H1 (cell line): ENCODE measurements around the gene TOMT. TPM values are rescaled to one million over a fixed set of nuclear protein-coding genes. Genes with fewer than 3 reads are reported as not detected.

ENCODE experiments used
- MAFK ChIP-seq: IDR thresholded peaks from 2 replicates; pipeline ENCODE4 v1.6.1; 2012; ENCODE audit warnings: low read depth, mild to moderate bottlenecking, improper control_type of control experiment, low read length
- POLR2AphosphoS5 ChIP-seq: IDR thresholded peaks from 2 replicates; pipeline ENCODE4 v1.6.1; 2011; ENCODE audit warnings: low read depth, low read length
- SRF ChIP-seq: IDR thresholded peaks from 2 replicates; pipeline ENCODE4 v1.6.1; 2011; ENCODE audit warnings: mild to moderate bottlenecking, low read depth, low read length, moderate library complexity
- TCF12 ChIP-seq: IDR thresholded peaks from 2 replicates; pipeline ENCODE4 v1.6.1; 2011; ENCODE audit warnings: low read depth, mild to moderate bottlenecking, low read length
- polyA plus RNA-seq, 7 experiments: library from polyadenylated mRNA; depleted of rRNA in 3 of 7; stranded (reverse) in 5 of 7; unstranded in 2 of 7; fragments of >200 nt in 5 of 7; fragments of 200-250 nt in 2 of 7; gene quantifications; 1 replicate in 5 of 7; 2 replicates in 1 of 7; 4 replicates in 1 of 7; pipeline versions ENCODE4 v1.2.1 to v1.2.3, GENCODE V29; 2011 to 2013; ENCODE audit warnings: missing spikeins in 2 of 7, mixed read lengths in 2 of 7
- total RNA-seq: library from RNA; stranded (reverse); fragmentation: NEBNext Ultra II Directional; extraction: Animal tissue kit (Norgen Biotek cat#: 25700); gene quantifications from 2 replicates; pipeline ENCODE4 v1.2.1, GENCODE V29; 2021
- TF ChIP-seq, protein P1 (sequence below), 3 experiments: IDR thresholded peaks; 1 replicate in 2 of 3; 2 replicates in 1 of 3; pipeline versions ENCODE4 v1.5.1 to v1.6.1; 2011; ENCODE audit warnings: low read length in 3 of 3, mild to moderate bottlenecking in 3 of 3, inconsistent platforms in 2 of 3, low read depth in 1 of 3, moderate library complexity in 1 of 3; ENCODE audit not compliant: insufficient read depth in 1 of 3; ENCODE audit errors: control extremely low read depth in 1 of 3
- TF ChIP-seq, protein P2 (sequence below): IDR thresholded peaks from 2 replicates; pipeline ENCODE4 v1.6.1; 2011; ENCODE audit warnings: low read depth, mild to moderate bottlenecking, low read length; ENCODE audit not compliant: insufficient read depth

The TOMT gene
- total and polyA plus RNA-seq, 2 of the 8 experiments (the other 6 are each of a cell fraction or from before 2014, with no cell fraction given), result 0.11 TPM; not detected in 1

DNA sequence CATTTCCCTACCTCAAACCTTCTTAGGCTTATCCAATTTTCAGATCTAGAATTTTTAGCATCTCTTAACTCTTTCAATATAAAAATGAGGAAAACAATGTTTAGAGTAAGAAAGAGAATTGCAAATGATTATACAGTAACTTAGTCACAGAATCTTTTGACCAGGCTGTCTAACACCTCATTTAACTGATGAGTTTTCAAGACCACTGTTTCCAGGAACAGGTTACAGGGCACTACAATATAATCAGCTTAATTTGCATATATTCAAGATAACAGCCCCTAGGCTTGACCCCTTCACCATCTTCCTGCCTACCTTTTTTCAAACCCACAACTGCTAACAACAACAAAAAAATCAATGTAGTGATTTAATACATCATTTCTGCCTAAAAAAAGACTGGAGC is 38.0 kb upstream of the TOMT start (continued):
- TF ChIP-seq TCF12 (no peak), MAFK (no peak), POLR2AphosphoS5 (no peak), SRF (no peak)
- TF ChIP-seq, protein P1, sequence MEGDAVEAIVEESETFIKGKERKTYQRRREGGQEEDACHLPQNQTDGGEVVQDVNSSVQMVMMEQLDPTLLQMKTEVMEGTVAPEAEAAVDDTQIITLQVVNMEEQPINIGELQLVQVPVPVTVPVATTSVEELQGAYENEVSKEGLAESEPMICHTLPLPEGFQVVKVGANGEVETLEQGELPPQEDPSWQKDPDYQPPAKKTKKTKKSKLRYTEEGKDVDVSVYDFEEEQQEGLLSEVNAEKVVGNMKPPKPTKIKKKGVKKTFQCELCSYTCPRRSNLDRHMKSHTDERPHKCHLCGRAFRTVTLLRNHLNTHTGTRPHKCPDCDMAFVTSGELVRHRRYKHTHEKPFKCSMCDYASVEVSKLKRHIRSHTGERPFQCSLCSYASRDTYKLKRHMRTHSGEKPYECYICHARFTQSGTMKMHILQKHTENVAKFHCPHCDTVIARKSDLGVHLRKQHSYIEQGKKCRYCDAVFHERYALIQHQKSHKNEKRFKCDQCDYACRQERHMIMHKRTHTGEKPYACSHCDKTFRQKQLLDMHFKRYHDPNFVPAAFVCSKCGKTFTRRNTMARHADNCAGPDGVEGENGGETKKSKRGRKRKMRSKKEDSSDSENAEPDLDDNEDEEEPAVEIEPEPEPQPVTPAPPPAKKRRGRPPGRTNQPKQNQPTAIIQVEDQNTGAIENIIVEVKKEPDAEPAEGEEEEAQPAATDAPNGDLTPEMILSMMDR (IDR thresholded peaks at IDR 0.05; ENCODE audit: control extremely low read depth in 1 of 3, insufficient read depth in 1 of 3, low read depth in 1 of 3, low read length in 3 of 3), result no peak
- TF ChIP-seq, protein P2, sequence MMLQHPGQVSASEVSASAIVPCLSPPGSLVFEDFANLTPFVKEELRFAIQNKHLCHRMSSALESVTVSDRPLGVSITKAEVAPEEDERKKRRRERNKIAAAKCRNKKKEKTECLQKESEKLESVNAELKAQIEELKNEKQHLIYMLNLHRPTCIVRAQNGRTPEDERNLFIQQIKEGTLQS, result no peak
